ENCODE measurements around the gene STX1B. TPM values are rescaled to one million over a fixed set of nuclear protein-coding genes. Genes with fewer than 3 reads are reported as not detected.

The STX1B gene
- polyA plus RNA-seq, 1 donor (not counting 4 experiments of a cell fraction or from before 2014, with no cell fraction given), result 0.34 TPM

- FAIRE-seq (no peak), DNase-seq (ENCODE audit: low read depth, low spot score) (no peak)
- TF ChIP-seq CTCF (optimal IDR thresholded peaks at IDR 0.05 in 1 of 3, IDR thresholded peaks at IDR 0.05 in 1 of 3, conservative IDR thresholded peaks at IDR 0.05 in 1 of 3; ENCODE audit: extremely low read depth in 1 of 3, insufficient read depth in 2 of 3, low read length in 3 of 3), result no peak
- TF ChIP-seq EZH2 (IDR thresholded peaks at IDR 0.05; ENCODE audit: low read length), result no peak
- H3K9ac ChIP-seq (ENCODE audit: control insufficient read depth, extremely low read depth, insufficient read depth, low read length), result no peak overlapping the region
- no peaks in the 10 kb centered on the region for H3K79me2 ChIP-seq (ENCODE audit: control insufficient read depth, insufficient read depth, low read length)
- dilution Hi-C loops (cut with MboI; ENCODE audit: extremely low pct_ligation_motif_present, low sequenced_read_pairs), result no loop called here
- H3K4me1 ChIP-seq (ENCODE audit: control insufficient read depth, extremely low read depth, insufficient read depth, low read length), result peaks cover 3% of the 10 kb centered on the region
- H3K27ac ChIP-seq (ENCODE audit: control insufficient read depth, insufficient read depth, low read length), result no peak overlapping the region
- H3K9me1 ChIP-seq (ENCODE audit: control insufficient read depth, extremely low read depth, insufficient read depth, low read length), result no peaks in the 10 kb centered on the region
- no peak overlapping the region for H2AFZ ChIP-seq (ENCODE audit: control insufficient read depth, low read length)
- H4K20me1 ChIP-seq (ENCODE audit: control insufficient read depth, extremely low read depth, insufficient read depth, low read length), result no peaks in the 10 kb centered on the region
- no peak overlapping the region for H3K4me3 ChIP-seq (ENCODE audit: control insufficient read depth in 2 of 3, extremely low read depth in 1 of 3, insufficient read depth in 2 of 3, low read depth in 1 of 3, low read length in 3 of 3)
- no peaks in the 10 kb centered on the region for H3K9me3 ChIP-seq (ENCODE audit: control insufficient read depth, low read depth, low read length)
- H3K4me2 ChIP-seq (ENCODE audit: control insufficient read depth, extremely low read depth, insufficient read depth, low read depth, low read length), result no peak overlapping the region
- peaks cover 28% of the 10 kb centered on the region for H3K27me3 ChIP-seq (ENCODE audit: control insufficient read depth, extremely low read depth, insufficient read depth, low read length)
- H3K36me3 ChIP-seq (ENCODE audit: control insufficient read depth in 2 of 2, extremely low read depth in 1 of 2, insufficient read depth in 2 of 2, low read length in 2 of 2), result no peaks in the 10 kb centered on the region
These were observed 399 bp downstream of the STX1B start for GRCh38 chr16:31009894-31010584.

- Histone ChIP-seq H3K4me3 (ENCODE audit: control insufficient read depth in 2 of 3, extremely low read depth in 1 of 3, insufficient read depth in 2 of 3, low read depth in 1 of 3, low read length in 3 of 3) (no peak overlapping the region), H3K4me2 (ENCODE audit: control insufficient read depth, extremely low read depth, insufficient read depth, low read depth, low read length) (no peak overlapping the region), H3K79me2 (ENCODE audit: control insufficient read depth, insufficient read depth, low read length) (no peaks in the 10 kb centered on the region), H3K36me3 (ENCODE audit: control insufficient read depth in 2 of 2, extremely low read depth in 1 of 2, insufficient read depth in 2 of 2, low read length in 2 of 2) (no peaks in the 10 kb centered on the region), H3K9ac (ENCODE audit: control insufficient read depth, extremely low read depth, insufficient read depth, low read length) (no peak overlapping the region), H3K9me3 (ENCODE audit: control insufficient read depth, low read depth, low read length) (no peaks in the 10 kb centered on the region), H2AFZ (ENCODE audit: control insufficient read depth, low read length) (no peak overlapping the region), H4K20me1 (ENCODE audit: control insufficient read depth, extremely low read depth, insufficient read depth, low read length) (no peaks in the 10 kb centered on the region), H3K27ac (ENCODE audit: control insufficient read depth, insufficient read depth, low read length) (no peak overlapping the region), H3K4me1 (ENCODE audit: control insufficient read depth, extremely low read depth, insufficient read depth, low read length) (peaks cover 3% of the 10 kb centered on the region), H3K9me1 (ENCODE audit: control insufficient read depth, extremely low read depth, insufficient read depth, low read length) (no peaks in the 10 kb centered on the region), H3K27me3 (ENCODE audit: control insufficient read depth, extremely low read depth, insufficient read depth, low read length) (peaks cover 28% of the 10 kb centered on the region)
- TF ChIP-seq EZH2 (IDR thresholded peaks at IDR 0.05; ENCODE audit: low read length) (no peak), CTCF (optimal IDR thresholded peaks at IDR 0.05 in 1 of 3, IDR thresholded peaks at IDR 0.05 in 1 of 3, conservative IDR thresholded peaks at IDR 0.05 in 1 of 3; ENCODE audit: extremely low read depth in 1 of 3, insufficient read depth in 2 of 3, low read length in 3 of 3) (no peak)
- dilution Hi-C loops (cut with MboI; ENCODE audit: extremely low pct_ligation_motif_present, low sequenced_read_pairs), result no loop called here
- DNase-seq (ENCODE audit: low read depth, low spot score) (no peak), FAIRE-seq (no peak)
These were observed 1.3 kb downstream of the STX1B start for GRCh38 chr16:31009120-31009519.
